Astrocyte of the spinal cord (primary cell): ENCODE results near the gene SELENON.

Experiments
- DNase-seq: peaks from one replicate; pipeline ENCODE4 v3.0.0; 2011; ENCODE audit warnings: low read depth, low spot score
- H3K4me3 ChIP-seq: 2 replicates; pipeline ENCODE4 v1.5.1; 2011; ENCODE audit warnings: low read depth, mild to moderate bottlenecking, low read length, moderate library complexity
- CTCF ChIP-seq: IDR thresholded peaks from 2 replicates; pipeline ENCODE4 v1.5.1; 2012; ENCODE audit warnings: low read depth, mild to moderate bottlenecking, low read length, inconsistent platforms
- in situ Hi-C: cut with HindIII; loops from 2 replicates; pipeline ENCODE4 v1.10.0; 2017; ENCODE audit warnings: low sequenced_read_pairs

Gene SELENON

DNA sequence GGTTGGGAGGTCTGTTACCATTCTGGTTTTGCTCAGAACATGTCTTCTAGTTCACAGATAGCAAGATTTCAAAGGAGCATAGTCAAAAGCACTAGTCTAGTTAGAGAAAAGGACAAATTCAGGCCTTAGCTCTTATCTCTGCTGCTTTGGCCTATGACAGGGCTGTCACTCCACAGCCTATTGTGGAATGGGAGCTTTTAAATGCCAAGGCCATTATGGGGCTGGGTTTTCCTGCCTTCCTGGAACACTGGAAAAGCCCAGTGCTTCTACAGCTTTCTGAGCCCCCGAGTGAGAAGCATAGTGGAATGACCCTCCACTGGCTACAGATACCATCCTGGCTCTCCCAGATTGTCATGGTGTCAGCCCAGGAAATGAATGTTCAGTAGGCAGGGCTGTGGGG lies 29.1 kb downstream of the SELENON start:
- DNase-seq = no peak

GRCh38 chr1:25831569-25832196 lies 31.7 kb downstream of the SELENON start:
- H3K4me3 ChIP-seq = no peak overlapping the region
- TF ChIP-seq CTCF = no peak
- in situ Hi-C loops = no loop called here
- DNase-seq = no peak

More for the DNA sequence above, 29.1 kb downstream of the SELENON start:
- TF ChIP-seq CTCF = no peak
- in situ Hi-C loops = no loop called here
- no peak overlapping the region for H3K4me3 ChIP-seq

DNA sequence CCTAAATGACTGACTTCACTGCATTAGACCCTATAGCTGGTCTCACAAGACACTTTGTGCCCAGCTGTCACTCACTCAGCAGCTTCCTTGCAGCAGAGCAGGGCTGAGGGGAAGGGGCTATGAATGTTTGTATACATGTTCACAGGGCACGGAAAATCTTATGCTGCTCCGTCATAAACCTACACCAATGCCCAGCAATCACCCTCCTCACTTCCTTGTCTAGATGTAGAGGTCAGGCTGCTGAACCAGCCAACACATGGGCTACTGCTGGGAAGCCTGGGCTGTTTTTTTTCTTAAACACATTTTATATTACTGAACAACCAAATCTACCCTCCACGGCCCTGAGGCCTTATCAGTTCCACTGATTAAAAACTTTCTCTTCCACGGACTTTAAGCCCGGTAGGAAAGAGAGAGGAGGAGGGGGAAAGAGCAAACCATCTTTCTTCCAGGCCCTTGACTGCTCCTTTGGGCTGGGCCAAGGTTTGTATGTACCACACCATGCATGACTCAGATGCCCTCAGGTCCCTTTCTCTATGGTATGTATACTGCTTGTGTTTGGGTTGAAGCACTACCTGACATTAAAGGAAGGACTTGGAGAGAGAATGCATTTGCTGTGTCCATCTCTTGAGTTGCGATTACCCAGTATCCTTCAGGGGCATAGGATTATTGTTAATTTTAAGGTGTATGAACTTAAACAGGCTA lies 32.5 kb downstream of the SELENON start:
- no peak for DNase-seq
- in situ Hi-C loops = no loop called here
- H3K4me3 ChIP-seq = no peak overlapping the region
- no peak for TF ChIP-seq CTCF

GRCh38 chr1:25833158-25833557 lies 33.2 kb downstream of the SELENON start:
- H3K4me3 ChIP-seq = no peak overlapping the region
- no peak for DNase-seq
- no peak for TF ChIP-seq CTCF
- in situ Hi-C loops = no loop called here

DNA sequence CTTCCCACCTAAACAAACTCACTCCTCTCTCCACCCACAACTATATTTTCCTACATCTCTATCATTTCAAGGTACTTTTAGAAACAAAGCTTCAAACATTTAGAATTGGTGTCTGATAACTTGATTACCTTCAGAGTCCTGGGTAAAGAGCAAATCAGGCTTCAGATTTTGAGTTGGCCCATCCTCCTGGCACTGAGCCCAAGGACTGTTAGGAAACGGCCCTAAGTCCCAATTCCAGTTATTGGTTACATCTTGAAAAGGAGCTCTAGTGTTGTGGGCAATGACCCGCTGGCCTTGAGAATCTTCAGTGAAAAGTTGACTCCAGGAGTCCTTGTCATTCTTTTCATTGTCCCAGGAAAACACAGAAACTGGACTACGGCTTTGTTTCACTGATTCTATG lies 34.9 kb downstream of the SELENON start:
- H3K4me3 ChIP-seq = no peak overlapping the region
- DNase-seq = no peak
- no peak for TF ChIP-seq CTCF
- in situ Hi-C loops = no loop called here

- peak; percentile 39 for DNase-seq
- TF ChIP-seq CTCF = no peak
- H3K4me3 ChIP-seq = no peak overlapping the region
- in situ Hi-C loops = no loop called here
Measured at GRCh38 chr1:25836695-25837094, 36.7 kb downstream of the SELENON start.
